GM21367 (cell line): ENCODE data around the gene SBSN.

Source experiments
- ATAC-seq: cut with Tn5 transposase; IDR thresholded peaks from one replicate; pipeline ENCODE4 v1.9.1; 2021; ENCODE audit not compliant: unreplicated experiment

SBSN gene

DNA sequence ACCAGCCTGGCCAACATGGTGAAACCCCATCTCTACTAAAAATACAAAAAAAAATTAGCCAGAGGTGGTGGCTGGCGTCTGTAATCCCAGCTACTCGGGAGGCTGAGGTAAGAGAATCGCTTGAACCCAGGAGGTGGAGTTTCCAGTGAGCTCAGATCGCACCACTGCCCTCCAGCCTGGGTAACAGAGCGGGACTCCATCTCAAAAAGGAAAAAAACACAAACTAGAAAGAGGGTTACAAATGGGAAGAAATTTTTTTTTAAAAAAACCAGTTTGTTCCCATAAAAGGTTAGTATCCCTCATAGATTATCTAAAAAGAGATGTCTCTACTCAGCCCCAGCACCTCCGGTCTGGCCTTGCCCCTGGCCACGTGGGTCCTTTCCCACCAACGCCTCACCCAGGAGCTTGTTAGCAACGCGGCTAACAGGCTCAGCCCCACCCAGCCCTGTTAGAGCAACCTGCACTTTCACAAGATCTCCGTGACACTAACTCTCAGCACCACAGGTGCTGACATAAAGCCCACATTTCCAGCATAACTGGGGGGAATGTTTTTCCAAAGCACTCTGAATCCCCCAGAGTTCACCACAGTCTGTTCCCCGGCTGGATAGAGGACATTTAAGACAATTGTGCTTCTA, 19.0 kb downstream of the SBSN start:
- no peak for ATAC-seq

DNA sequence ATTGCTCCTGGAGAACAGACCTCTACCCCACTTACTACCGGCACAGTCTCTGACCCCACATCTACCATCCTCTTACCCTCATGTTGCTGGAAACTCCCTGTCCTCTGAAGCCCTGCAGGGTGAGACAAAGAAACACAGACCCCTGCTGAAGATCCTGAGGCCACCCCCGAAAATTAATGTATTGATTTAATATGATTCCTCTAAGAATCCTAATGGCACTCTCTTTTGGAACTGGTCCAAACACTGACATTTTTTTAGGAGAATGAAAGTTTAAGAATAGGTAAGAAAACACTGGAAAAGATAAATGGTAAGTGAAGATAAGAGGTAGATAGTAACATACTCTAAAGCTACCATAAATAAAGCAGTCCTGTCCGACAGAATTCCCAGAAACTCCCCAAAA, 20.0 kb downstream of the SBSN start:
- no peak for ATAC-seq

DNA sequence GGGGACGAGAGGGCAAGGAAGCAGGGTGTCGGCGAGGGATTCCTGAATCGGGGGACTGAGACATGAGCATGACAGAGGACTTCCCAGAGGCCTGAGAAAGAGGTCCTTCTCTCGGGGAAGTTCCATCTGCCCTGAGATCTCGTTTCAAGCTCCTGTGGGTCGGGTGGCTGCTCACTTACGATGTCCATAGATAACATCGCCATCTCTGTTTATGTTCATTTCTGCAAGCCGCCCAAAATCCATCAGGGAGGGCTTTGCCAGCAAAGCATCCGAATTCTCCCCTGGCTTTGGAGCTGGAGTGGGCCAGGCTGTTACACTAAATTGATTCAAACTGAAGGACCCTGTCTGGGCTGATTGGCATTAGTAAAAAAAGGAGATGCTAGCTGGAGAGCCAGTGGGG, 20.6 kb downstream of the SBSN start:
- ATAC-seq, result no peak

DNA sequence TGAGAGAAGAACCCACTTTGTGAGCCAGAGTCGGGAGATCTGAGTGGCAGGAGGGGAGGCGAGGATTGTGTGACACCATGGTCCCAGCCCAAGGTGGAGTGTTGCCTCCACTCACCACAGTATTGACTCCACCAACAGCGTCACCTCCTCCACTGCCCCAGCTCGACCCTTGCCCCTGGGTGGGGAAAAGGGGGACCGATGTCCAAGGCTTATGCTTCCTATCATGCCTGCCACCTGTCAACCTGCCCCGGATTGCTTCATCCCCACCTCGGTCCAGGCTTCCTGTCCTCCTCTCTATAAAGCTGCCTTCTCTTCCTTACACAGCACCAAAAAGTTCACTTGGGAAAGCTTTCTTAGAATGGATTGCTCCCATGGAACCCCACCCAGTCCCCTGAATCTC, 22.1 kb downstream of the SBSN start:
- ATAC-seq, result no peak

DNA sequence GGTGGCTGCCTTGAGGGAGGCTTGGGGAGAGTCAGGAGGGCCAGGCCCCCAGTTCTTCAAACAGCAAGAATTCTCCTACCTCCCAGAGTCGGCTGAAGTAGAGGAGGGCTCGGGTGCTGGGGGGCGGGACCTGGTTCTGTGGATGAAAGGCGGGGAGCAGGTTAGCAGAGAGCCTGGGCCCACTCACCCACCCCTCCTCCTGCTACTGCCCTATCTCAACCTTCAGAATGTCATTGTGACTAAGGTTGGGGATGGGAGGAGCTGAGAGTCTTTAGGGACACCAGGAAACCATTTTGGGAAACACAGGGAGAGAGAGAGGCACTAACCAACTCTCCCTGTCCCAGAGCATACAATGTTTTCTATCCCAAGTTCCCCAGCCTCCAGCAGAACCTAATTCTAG, 25.4 kb downstream of the SBSN start:
- no peak for ATAC-seq

DNA sequence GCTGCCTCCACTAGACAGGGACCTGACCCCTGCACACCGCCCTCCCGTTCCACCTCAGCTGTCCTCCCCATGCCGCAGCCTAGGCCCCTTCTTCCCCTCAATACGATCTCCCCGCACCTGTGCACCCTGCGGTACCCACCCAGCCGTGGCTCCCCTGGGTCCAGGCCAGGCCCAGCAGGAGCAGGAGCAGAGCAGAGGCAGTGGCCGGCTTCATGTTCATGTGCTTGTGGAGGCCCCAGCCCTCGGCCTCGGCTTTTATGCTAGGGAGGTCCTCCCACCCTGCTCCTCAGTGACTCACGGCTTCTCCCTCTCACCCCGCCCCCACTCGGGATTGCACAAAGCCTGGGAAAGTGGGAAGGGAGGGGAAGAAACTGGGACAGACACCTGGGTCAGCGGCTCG, 26.4 kb downstream of the SBSN start:
- no peak for ATAC-seq

DNA sequence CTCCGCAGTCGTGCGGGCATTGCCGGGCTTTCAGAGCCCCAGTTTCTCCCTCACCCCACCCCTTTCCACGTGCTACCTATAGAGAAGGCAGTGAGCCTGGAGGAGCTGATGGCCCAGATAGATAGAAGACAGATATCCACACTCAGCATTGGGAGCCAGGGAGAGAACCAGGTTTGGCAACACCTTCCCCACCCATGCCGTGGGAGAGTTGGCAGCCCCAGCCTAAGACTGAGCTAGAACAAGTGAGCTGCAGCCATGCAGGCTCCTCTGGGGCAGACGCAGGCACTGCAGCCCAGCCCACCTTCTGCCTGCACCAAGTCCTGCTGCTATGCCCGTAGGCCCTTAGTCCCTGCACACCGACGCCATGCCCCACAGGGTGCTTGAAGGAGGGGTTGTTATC, 27.5 kb downstream of the SBSN start:
- ATAC-seq, result no peak

DNA sequence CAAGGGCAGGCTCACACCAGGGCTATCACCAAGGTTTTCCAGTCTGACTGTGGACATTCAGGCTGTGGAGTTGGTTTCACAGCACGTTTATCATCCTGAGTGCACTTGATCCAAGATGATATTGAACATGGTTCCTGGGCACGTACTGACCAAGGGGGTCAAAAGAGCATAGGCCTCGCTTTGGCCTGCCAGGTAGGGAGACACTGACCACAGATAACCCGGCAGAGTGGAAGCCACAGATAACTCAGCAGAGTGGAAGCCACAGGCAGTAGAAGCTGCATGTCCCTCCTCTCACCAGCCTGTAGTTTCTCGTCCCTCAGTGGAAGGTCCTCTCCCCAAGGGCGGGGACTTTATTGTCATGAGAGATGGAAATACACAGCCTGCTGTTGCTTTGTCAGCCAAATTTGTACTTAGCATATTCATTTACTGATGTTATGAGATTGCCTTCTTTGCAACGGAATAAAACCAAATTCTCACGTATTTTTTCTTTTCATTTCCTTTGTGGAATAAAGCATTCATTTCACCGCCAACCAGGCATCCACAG, 29.1 kb downstream of the SBSN start:
- no peak for ATAC-seq

DNA sequence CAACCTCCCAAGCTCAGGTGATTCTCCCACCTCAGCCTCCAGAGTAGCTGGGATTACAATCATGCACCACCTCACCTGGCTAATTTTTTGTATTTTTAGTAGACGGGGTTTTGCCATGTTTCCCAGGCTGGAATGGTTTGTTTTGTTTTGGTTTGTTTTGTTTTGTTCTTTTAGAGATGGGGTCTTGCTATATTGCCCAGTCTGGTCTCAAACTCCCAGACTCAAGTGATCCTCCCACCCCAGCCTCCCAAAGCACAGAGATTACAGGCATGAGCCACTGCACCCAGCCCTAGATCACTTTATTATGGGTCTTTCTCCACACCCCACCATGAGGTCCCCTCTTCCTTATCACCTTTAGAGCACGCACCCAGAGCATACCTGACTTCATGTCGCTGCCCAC, 29.9 kb downstream of the SBSN start:
- ATAC-seq, result no peak

DNA sequence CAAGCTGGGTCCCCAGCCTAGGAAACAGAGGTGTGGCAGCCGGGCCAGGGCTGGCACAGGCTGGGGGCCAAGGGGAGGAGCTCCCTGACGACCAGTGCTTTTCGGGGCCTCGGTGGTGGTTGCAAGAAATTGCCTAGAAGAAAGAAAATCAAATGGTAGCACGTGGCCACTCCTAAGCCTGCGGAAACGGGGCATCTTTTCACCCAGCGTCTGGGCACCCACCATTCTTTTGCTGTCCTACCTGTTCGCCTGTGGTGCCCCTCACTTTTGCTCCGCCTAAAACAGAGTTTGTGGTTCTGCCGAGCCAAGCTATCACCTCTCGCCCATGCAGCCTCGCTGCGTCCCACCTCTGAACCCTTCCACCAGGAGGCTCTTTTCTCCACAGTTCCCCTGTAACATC, 30.7 kb downstream of the SBSN start:
- no peak for ATAC-seq

DNA sequence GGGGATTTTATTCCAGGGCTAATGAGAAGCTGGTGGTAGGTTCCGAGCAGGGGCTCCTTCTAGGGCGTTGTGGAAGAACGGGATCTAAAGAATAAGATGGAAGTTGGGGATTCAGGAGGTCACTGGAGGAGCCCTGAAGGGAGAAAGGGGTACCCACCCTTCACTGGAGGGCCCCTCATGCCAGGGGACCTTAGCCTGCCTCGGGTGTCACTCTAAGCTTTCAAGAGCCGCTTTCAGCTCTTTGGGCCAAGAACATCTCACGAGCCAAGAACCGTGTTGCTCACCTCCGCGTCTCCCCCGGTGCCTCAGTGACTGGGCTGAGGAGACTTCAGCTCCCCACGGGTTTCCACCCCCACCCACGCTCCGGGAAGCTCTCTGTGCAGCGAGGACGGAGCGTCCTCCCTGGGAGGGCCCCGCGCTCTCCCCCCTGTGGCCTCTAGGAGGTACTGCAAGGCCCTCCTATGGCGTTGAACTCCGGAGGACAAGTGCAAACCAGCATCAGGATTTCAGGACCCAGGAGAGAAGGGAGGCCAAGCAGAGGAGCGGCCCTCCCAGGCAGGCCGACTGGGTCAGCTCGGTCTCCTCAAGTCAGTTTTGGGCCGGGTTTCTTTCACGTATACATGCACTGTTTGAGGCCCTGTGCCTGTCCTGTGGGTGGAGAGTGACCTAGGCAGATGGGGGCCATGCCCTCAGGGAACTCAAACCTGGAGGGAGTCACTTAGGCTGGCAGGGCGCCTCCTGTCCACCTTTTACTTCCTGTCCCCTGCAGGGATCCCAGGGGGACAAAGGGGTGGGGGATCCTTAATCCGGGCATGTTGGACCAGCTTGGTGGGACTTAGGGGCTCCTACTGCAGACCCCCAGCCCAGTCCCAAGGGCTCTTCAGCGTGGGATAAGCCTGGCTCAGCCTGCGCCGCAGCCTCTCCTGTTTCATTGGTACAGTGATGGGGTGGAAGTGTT, 32.7 kb downstream of the SBSN start:
- no peak for ATAC-seq

DNA sequence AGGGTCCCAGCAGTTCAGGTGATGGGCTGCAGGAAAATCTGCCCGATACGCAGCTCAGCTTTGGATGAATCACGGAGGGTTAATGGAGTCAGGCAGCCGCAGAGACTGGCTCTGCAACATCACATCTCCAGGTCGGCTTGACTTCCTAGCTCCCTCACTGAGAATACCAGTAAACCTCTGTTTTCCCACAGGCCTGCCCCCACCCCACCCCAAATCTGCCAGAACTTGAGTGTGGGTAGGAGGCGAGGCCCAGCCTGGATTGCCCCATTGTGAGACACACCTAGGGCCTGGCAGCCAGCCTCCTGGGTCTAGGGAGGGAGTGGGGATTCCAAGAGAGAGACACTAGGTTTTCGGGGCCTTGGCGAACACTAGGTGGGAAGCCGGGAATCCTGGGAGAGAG, 34.1 kb downstream of the SBSN start:
- ATAC-seq, result no peak

DNA sequence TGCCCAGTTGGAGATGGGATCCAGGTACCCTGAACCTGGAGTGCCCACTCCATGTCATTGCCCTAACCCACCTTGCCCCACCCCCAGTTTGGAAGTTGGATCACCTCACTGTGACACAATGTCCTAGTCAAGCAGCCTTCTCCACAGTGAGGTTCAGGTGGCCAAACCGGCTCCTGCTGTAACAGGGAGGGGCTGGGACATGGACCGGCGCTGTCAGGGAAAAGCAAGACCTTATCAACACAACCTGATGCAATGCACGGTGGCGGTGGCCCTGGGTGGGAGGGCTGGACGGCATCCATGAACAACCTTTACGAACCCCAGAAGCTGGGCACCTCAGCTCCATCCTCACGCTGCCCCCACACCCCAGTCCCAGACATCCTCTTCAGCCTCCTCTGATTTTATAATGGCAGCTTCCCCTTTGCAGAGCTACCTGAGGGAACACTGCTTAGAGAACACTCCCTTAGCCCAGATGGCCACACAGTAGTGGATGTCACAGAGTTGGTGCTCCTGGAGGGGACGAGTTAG, 36.2 kb downstream of the SBSN start:
- ATAC-seq, result no peak

DNA sequence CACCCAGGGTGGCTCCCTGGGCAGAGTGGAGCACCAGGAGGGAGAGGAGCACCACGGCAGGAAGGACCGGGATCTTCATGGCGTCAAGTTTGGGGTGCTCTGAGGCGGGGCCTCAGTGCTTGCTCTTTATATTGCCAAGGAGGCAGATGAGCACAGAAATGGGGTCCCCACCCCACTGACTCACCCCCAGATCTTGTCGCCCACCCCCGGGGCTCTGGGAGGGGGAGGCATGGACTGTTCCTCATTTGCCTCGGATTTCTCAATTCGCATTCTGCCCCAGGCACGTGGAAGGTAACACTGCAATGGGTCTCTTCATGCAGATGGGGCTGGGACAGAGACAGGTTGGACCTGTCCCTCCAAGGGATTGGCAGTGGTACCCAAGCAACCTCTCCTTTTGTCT, 37.7 kb downstream of the SBSN start, which contains the start of gene KRTDAP:
Gene KRTDAP, minus strand, starts transcription at position 101 of the 400 bp plus-strand sequence. Its CDS starts 22 bp downstream, at position 79.
- no peak for ATAC-seq

DNA sequence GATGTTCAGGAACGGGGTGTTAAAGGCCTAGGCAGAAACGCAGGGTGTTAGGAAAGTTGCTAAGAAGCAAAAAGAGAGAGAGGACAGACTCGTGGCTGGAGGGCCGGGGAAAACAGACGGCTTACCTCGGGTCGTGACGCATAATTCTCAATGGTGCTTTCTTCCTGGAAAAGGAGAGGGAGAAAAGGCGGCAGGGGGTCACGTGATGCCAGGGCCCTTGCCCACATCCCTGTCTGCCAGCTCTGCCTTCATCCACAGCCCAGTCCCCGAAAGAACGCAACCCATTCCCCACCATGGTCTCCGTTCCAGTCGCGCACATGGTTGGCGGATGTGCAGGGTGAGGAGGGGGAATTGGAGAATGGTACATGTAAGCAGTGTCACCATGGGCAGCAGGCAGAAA, 39.4 kb downstream of the SBSN start:
- ATAC-seq, result no peak

DNA sequence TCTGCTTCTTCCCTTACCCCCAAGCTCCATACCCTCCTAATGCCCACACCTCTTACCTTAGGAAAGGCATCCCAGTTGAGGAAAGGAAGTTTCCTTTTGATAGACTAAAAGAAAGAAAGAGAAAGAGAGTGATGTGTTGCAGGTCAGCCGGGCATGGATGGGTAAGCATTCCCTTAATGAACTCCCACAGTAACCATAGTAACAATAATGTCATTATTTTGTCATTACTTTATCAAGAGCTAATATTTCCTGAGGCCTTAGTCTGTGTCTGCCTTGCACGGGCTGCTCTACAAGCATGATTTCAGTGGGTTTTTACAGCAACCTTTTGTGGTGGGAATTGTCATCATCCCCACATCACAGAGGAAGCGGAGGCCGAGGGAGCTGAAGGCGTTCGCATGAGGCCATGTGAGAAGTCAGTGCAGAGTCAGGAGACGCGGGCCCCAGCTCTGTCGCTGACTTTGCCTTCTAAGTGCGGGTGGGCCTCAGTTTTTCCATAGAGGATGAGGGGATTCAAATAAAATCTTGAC, 40.4 kb downstream of the SBSN start:
- ATAC-seq, result no peak

DNA sequence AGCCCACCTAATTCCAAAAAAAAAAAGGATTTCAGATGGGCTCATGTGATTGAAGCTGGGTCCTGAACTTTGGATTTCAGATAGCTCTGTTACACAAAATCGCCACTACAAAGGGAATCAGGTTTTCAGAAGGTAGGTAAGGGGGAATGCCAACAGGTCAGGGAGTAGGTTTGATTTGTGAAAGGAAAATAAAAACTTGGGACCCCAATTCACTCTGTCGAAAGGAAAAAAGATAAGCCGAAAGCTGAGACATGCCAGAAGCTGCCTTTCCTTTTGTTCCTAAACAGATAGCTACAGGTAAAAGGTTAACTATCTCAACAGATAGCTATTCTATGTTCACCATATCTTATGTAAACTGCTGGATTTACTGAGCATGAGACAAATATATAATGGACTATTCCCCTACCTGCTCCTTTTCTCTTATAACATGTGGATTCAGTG, 41.8 kb downstream of the SBSN start:
- no peak for ATAC-seq

DNA sequence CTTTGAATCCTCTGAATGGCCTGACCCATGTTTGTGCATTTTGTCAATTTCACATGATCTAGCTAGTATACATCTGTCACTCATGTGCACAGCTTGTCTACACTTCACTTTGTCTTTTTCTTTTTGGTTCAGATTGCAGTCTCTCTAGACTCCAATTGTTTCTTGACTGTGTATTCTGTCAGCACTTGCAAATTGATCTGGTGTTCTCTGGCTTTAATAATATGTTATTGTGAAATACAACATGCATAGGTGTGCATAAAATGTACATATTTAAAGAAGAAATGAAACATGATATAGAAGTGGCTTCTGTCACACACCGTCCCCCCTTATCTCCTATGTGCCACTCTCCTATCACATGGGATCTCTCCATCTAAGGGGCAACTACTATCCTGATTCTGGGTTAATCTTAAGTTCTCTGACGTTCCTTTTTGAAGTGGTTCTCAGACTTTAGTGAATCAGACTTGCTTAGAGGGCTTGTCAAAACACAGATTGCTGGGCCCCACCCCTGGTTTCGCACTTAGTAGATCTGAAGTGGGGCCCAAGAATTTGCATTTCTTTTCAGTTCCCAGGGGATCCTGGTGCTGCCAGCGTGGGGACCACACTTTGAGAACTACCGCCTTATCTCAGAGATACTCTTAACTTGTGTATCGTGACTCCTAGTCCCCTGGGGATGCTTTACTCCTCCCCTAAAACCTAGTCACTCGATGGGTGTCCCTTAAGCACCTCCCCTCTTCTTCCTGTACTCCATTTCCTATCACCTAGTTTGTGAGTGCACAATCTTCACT, 43.7 kb downstream of the SBSN start:
- ATAC-seq, result no peak

DNA sequence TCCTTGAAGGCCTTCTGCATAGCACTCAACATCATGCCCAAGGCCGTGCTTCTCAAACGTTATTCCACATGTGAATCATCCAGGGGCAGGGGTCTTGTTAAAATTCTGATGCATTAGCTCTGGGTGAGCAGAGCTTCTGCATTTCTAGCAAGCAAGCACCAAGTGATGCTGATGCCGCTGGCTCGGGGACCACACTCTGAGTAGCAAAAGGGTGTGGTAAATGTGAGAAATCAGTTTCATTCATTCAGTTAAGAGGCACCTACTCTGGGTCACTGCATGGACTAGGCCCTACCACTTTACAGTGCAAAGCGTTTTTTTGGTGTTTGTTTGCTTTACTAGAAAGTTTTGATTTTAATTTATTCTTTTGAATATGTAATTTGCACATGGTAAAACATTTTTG, 45.0 kb downstream of the SBSN start:
- no peak for ATAC-seq

DNA sequence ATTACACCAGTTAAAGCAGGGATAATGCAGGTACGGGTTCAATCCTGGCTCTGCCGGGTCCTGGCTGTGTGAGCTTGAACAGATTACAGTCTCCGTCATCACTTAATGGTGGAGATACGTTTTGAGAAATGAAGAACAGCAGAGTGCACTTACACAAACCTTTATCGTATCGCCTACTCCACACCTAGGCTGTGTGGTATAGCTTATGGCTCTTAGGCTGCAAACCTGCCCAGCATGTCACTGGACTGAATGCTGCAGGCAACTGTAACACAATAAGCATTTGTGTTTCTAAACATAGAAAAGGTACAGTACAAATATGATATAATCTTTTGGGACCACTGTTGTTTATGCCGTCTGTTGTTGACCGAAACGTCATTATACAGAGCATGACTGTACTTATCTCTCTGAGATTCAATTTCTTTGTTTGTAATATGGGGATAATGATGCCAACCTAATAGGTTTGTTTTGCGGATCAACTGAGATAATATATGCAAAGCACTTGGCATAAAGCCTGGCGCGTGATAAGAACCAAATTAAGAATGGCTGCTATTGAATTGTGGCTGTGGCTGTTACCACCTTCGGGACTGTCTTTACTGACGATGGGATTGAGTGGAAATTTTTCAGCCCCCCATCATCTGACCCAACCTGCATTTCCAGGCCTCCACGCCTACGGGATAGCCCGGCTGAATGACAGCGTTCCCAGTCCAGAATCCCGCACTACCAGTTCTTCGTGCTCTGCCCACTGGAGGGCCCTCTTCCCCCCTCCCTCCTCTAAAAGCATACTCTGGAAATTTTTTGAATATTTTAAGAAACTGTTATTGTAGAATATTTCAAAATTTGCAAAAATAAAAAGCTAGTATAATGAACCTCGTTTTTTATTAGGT, 49.1 kb downstream of the SBSN start:
- ATAC-seq, result no peak
